GM23338 (cell line): ENCODE results near the gene RIMS4. TPM values are rescaled to one million over a fixed set of nuclear protein-coding genes. Genes with fewer than 3 reads are reported as not detected.

Source experiments
- ATAC-seq: fragments of 200-7000 bp; cut with Tn5 transposase; 3 replicates; pipeline ENCODE4 v1.9.1; 2020
- DNase-seq: peaks from one replicate; pipeline ENCODE4 v3.0.0-alpha.2; 2015; ENCODE audit warnings: low spot score
- H2AFZ ChIP-seq: fragments of 200-600 bp; sonication (generic); 2 replicates; pipeline ENCODE4 v1.8.0; 2016; ENCODE audit warnings: antibody characterized with exemption, mild to moderate bottlenecking, moderate library complexity
- H3F3A ChIP-seq: fragments of 200-600 bp; sonication (generic); replicated peaks from 2 replicates; pipeline ENCODE4 v1.8.0; 2017; ENCODE audit warnings: antibody characterized with exemption, mixed run types, low read depth
- H3K27ac ChIP-seq: fragments of 200-600 bp; sonication (generic); 2 replicates; pipeline ENCODE4 v1.6.1; 2016; ENCODE audit warnings: low read depth
- H3K27me3 ChIP-seq: fragments of 200-600 bp; sonication (generic); 2 replicates; pipeline ENCODE4 v1.8.0; 2016; ENCODE audit warnings: mild to moderate bottlenecking, mixed run types, moderate library complexity; ENCODE audit not compliant: insufficient read depth
- H3K36me3 ChIP-seq: fragments of 200-600 bp; sonication (generic); 2 replicates; pipeline ENCODE4 v1.8.0; 2016; ENCODE audit warnings: mild to moderate bottlenecking; ENCODE audit not compliant: insufficient read depth
- H3K4me1 ChIP-seq: fragments of 200-600 bp; sonication (generic); 2 replicates; pipeline ENCODE4 v1.8.0; 2016; ENCODE audit warnings: mild to moderate bottlenecking, moderate library complexity; ENCODE audit not compliant: insufficient read depth
- H3K4me2 ChIP-seq: fragments of 200-600 bp; sonication (generic); 2 replicates; pipeline ENCODE4 v1.7.1; 2017; ENCODE audit warnings: mixed run types
- H3K4me3 ChIP-seq: fragments of 200-600 bp; sonication (generic); 2 replicates; pipeline ENCODE4 v1.6.1; 2016; ENCODE audit warnings: mixed run types
- H3K79me2 ChIP-seq: fragments of 200-600 bp; sonication (generic); replicated peaks from 2 replicates; pipeline ENCODE4 v1.8.0; 2017; ENCODE audit warnings: mild to moderate bottlenecking; ENCODE audit not compliant: insufficient read depth
- H3K9me2 ChIP-seq: fragments of 200-600 bp; sonication (generic); 2 replicates; pipeline ENCODE4 v1.8.0; 2017; ENCODE audit not compliant: insufficient read depth
- H4K20me1 ChIP-seq: fragments of 200-600 bp; sonication (generic); replicated peaks from 2 replicates; pipeline ENCODE4 v1.8.0; 2017; ENCODE audit warnings: mild to moderate bottlenecking; ENCODE audit not compliant: insufficient read depth
- H3K27ac Mint-ChIP-seq: 2 replicates; pipeline ENCODE4 v1.8.0; 2020; ENCODE audit warnings: inconsistent platforms, mild to moderate bottlenecking, moderate library complexity, mixed read lengths
- H3K27me3 Mint-ChIP-seq: 3 replicates; pipeline ENCODE4 v1.8.0; 2022; ENCODE audit warnings: low read depth, mild to moderate bottlenecking, moderate library complexity, mixed read lengths, inconsistent platforms; ENCODE audit not compliant: insufficient read depth, poor library complexity
- H3K36me3 Mint-ChIP-seq: 3 replicates; pipeline ENCODE4 v1.8.0; 2021; ENCODE audit warnings: low read depth, mild to moderate bottlenecking, inconsistent platforms, moderate library complexity, mixed read lengths
- H3K4me1 Mint-ChIP-seq: 3 replicates; pipeline ENCODE4 v1.8.0; 2020; ENCODE audit warnings: mild to moderate bottlenecking, inconsistent platforms, mixed read lengths
- H3K4me3 Mint-ChIP-seq: 3 replicates; pipeline ENCODE4 v1.8.0; 2021; ENCODE audit warnings: moderate library complexity, mild to moderate bottlenecking, inconsistent platforms, mixed read lengths
- H3K9me3 Mint-ChIP-seq: 3 replicates; pipeline ENCODE4 v1.8.0; 2020; ENCODE audit warnings: moderate library complexity, mild to moderate bottlenecking, inconsistent platforms, mixed read lengths
- EZH2 ChIP-seq: fragments of 200-600 bp; sonication (generic); IDR thresholded peaks from one replicate; pipeline ENCODE4 v1.8.0; 2017; ENCODE audit warnings: antibody characterized with exemption, mild to moderate bottlenecking, low read depth; ENCODE audit not compliant: unreplicated experiment
- JUNB ChIP-seq: IDR thresholded peaks from one replicate; pipeline ENCODE4 v1.6.1; 2016; ENCODE audit warnings: antibody characterized with exemption; ENCODE audit not compliant: unreplicated experiment
- NANOG ChIP-seq: IDR thresholded peaks from 2 replicates; pipeline ENCODE4 v1.6.1; 2016; ENCODE audit warnings: antibody characterized with exemption, borderline replicate concordance
- POLR2AphosphoS5 ChIP-seq: IDR thresholded peaks from 2 replicates; pipeline ENCODE4 v1.6.1; 2016; ENCODE audit warnings: antibody characterized with exemption, low read depth
- STAT1 ChIP-seq: IDR thresholded peaks from one replicate; pipeline ENCODE4 v1.6.1; 2016; ENCODE audit warnings: antibody characterized with exemption; ENCODE audit not compliant: unreplicated experiment
- ZNF114 ChIP-seq: fragments of 250-450 bp; sonication (Bioruptor Pico); IDR thresholded peaks from 2 replicates; pipeline ENCODE4 v1.5.0; 2020; ENCODE audit warnings: mild to moderate bottlenecking, moderate library complexity
- ZNF331 ChIP-seq: fragments of 250-450 bp; sonication (Bioruptor Pico); IDR thresholded peaks from 2 replicates; pipeline ENCODE4 v1.5.0; 2020; ENCODE audit warnings: low read depth, mild to moderate bottlenecking, moderate library complexity
- polyA plus RNA-seq: library from polyadenylated mRNA; unstranded; fragments of >200 nt; fragmentation: Nextera tagmentation; extraction: Ambion mirVana; gene quantifications from 2 replicates; pipeline ENCODE4 v1.2.1, GENCODE V29; 2016
- total RNA-seq: library from RNA; depleted of rRNA; stranded (reverse); fragments of >200 nt; shearing (Covaris generic); gene quantifications from 2 replicates; pipeline ENCODE4 v1.2.3, GENCODE V29; 2014
- TF ChIP-seq, protein P1 (sequence below): IDR thresholded peaks from 2 replicates; pipeline ENCODE4 v1.6.1; 2016; ENCODE audit warnings: antibody characterized with exemption
- TF ChIP-seq, protein P2 (sequence below), 2 experiments: fragments of 200-600 bp in 1 of 2; sonication (generic) in 1 of 2; conservative IDR thresholded peaks; 2 replicates each; pipeline versions ENCODE4 v1.5.1 to v1.6.1; 2016 to 2017; ENCODE audit warnings: antibody characterized with exemption in 2 of 2, low read depth in 2 of 2, mild to moderate bottlenecking in 2 of 2, moderate library complexity in 1 of 2
- TF ChIP-seq, protein P3 (sequence below): IDR thresholded peaks from one replicate; pipeline ENCODE4 v1.6.1; 2018; ENCODE audit warnings: antibody characterized with exemption; ENCODE audit not compliant: unreplicated experiment

The RIMS4 gene
- total and polyA plus RNA-seq, 2 experiments from 2014 or later, result 3.5 to 39.7 TPM

- TF ChIP-seq, protein P1, sequence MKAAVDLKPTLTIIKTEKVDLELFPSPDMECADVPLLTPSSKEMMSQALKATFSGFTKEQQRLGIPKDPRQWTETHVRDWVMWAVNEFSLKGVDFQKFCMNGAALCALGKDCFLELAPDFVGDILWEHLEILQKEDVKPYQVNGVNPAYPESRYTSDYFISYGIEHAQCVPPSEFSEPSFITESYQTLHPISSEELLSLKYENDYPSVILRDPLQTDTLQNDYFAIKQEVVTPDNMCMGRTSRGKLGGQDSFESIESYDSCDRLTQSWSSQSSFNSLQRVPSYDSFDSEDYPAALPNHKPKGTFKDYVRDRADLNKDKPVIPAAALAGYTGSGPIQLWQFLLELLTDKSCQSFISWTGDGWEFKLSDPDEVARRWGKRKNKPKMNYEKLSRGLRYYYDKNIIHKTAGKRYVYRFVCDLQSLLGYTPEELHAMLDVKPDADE, result no peak
- TF ChIP-seq ZNF331 (CRISPR knock-in tag) (no peak), STAT1 (no peak)
These were observed 75.4 kb downstream of the RIMS4 start (continued) for GRCh38 chr20:44734938-44735337.

GRCh38 chr20:44733341-44734069, 76.8 kb downstream of the RIMS4 start:
- H3K36me3 ChIP-seq, result no peaks in the 10 kb centered on the region
- peak; percentile 59 for ATAC-seq
- TF ChIP-seq, protein P1, result no peak
- TF ChIP-seq, protein P2, sequence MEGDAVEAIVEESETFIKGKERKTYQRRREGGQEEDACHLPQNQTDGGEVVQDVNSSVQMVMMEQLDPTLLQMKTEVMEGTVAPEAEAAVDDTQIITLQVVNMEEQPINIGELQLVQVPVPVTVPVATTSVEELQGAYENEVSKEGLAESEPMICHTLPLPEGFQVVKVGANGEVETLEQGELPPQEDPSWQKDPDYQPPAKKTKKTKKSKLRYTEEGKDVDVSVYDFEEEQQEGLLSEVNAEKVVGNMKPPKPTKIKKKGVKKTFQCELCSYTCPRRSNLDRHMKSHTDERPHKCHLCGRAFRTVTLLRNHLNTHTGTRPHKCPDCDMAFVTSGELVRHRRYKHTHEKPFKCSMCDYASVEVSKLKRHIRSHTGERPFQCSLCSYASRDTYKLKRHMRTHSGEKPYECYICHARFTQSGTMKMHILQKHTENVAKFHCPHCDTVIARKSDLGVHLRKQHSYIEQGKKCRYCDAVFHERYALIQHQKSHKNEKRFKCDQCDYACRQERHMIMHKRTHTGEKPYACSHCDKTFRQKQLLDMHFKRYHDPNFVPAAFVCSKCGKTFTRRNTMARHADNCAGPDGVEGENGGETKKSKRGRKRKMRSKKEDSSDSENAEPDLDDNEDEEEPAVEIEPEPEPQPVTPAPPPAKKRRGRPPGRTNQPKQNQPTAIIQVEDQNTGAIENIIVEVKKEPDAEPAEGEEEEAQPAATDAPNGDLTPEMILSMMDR (conservative IDR thresholded peaks at IDR 0.05; ENCODE audit: low read depth in 2 of 2), result peak; percentile 88 to 97
- TF ChIP-seq ZNF114 (CRISPR knock-in tag), result no peak
- no peak for TF ChIP-seq POLR2AphosphoS5
- H3F3A ChIP-seq, result no peaks in the 10 kb centered on the region
- Mint-ChIP-seq H3K27ac (no peak overlapping the region), H3K36me3 (peaks cover under 1% of the 10 kb centered on the region; the same call in 1 of the 3 replicates), H3K4me1 (peaks cover 45% of the 10 kb centered on the region), H3K27me3 (peaks cover 4% of the 10 kb centered on the region), H3K4me3 (no peak overlapping the region), H3K9me3 (no peaks in the 10 kb centered on the region; the same call in 2 of the 3 replicates)
- H3K4me2 ChIP-seq, result no peak overlapping the region
- no peak overlapping the region for H2AFZ ChIP-seq
- H3K9me2 ChIP-seq, result no peaks in the 10 kb centered on the region
- DNase-seq, result peak; percentile 88
- no peaks in the 10 kb centered on the region for H3K79me2 ChIP-seq
- H3K4me1 ChIP-seq, result peaks cover 13% of the 10 kb centered on the region; the same call in 1 of the 2 replicates
- no peaks in the 10 kb centered on the region for H4K20me1 ChIP-seq
- H3K4me3 ChIP-seq, result no peak overlapping the region
- H3K27ac ChIP-seq, result no peak overlapping the region
- H3K27me3 ChIP-seq, result no peaks in the 10 kb centered on the region

- no peaks in the 10 kb centered on the region for H3F3A ChIP-seq
- no peaks in the 10 kb centered on the region for H3K27me3 ChIP-seq
- no peaks in the 10 kb centered on the region for H4K20me1 ChIP-seq
- H3K4me3 Mint-ChIP-seq, result no peak overlapping the region
- no peaks in the 10 kb centered on the region; the same call in 2 of the 3 replicates for H3K36me3 Mint-ChIP-seq
- peaks cover 17% of the 10 kb centered on the region; the same call in 1 of the 2 replicates for H3K4me1 ChIP-seq
- H3K4me1 Mint-ChIP-seq, result peaks cover 51% of the 10 kb centered on the region
- no peak overlapping the region for H3K4me3 ChIP-seq
- no peak overlapping the region for H2AFZ ChIP-seq
- DNase-seq (no peak), ATAC-seq (no peak)
- no peak overlapping the region for H3K27ac ChIP-seq
- no peaks in the 10 kb centered on the region for H3K36me3 ChIP-seq
- no peak overlapping the region for H3K27ac Mint-ChIP-seq
- H3K79me2 ChIP-seq, result no peaks in the 10 kb centered on the region
- H3K9me3 Mint-ChIP-seq, result no peaks in the 10 kb centered on the region; the same call in 2 of the 3 replicates
- H3K4me2 ChIP-seq, result no peak overlapping the region
- no peaks in the 10 kb centered on the region for H3K9me2 ChIP-seq
- H3K27me3 Mint-ChIP-seq, result peaks cover 4% of the 10 kb centered on the region
- TF ChIP-seq, protein P3, sequence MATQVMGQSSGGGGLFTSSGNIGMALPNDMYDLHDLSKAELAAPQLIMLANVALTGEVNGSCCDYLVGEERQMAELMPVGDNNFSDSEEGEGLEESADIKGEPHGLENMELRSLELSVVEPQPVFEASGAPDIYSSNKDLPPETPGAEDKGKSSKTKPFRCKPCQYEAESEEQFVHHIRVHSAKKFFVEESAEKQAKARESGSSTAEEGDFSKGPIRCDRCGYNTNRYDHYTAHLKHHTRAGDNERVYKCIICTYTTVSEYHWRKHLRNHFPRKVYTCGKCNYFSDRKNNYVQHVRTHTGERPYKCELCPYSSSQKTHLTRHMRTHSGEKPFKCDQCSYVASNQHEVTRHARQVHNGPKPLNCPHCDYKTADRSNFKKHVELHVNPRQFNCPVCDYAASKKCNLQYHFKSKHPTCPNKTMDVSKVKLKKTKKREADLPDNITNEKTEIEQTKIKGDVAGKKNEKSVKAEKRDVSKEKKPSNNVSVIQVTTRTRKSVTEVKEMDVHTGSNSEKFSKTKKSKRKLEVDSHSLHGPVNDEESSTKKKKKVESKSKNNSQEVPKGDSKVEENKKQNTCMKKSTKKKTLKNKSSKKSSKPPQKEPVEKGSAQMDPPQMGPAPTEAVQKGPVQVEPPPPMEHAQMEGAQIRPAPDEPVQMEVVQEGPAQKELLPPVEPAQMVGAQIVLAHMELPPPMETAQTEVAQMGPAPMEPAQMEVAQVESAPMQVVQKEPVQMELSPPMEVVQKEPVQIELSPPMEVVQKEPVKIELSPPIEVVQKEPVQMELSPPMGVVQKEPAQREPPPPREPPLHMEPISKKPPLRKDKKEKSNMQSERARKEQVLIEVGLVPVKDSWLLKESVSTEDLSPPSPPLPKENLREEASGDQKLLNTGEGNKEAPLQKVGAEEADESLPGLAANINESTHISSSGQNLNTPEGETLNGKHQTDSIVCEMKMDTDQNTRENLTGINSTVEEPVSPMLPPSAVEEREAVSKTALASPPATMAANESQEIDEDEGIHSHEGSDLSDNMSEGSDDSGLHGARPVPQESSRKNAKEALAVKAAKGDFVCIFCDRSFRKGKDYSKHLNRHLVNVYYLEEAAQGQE, result no peak
- TF ChIP-seq ZNF331 (CRISPR knock-in tag), result no peak
- no peak for TF ChIP-seq JUNB
- no peak for TF ChIP-seq EZH2
- TF ChIP-seq NANOG, result no peak
These were observed 78.0 kb downstream of the RIMS4 start for GRCh38 chr20:44732327-44732726.
